Right lobe of liver (tissue), 6 donors: ENCODE data around the gene EXOC4. TPM values are rescaled to one million over a fixed set of nuclear protein-coding genes. Genes with fewer than 3 reads are reported as not detected.

Experiments
- ATAC-seq, 4 donors: fragments of 200-7000 bp; cut with Tn5 transposase; one replicate each; pipeline ENCODE4 v1.9.1; 2020; ENCODE audit warnings: mild to moderate bottlenecking in 4 of 4, moderate library complexity in 4 of 4
- DNase-seq, 3 donors: peaks; one replicate each; pipeline ENCODE4 v3.0.0-alpha.2; 2020
- H3K27ac ChIP-seq, 3 donors: fragments of 200-600 bp; one replicate each; pipeline ENCODE4 v1.8.0; 2022
- H3K27me3 ChIP-seq, 2 donors: fragments of 200-600 bp; one replicate each; pipeline ENCODE4 v1.8.0; 2022
- H3K36me3 ChIP-seq, 4 donors: fragments of 200-600 bp; sonication (generic) in 1 of 4; one replicate each; pipeline versions ENCODE4 v1.5.1 to v1.8.0; 2017 to 2022; ENCODE audit warnings: control low read depth in 1 of 4
- H3K4me1 ChIP-seq, 4 donors: fragments of 200-600 bp; sonication (generic) in 1 of 4; one replicate each; pipeline versions ENCODE4 v1.5.1 to v1.8.0; 2017 to 2022; ENCODE audit warnings: control low read depth in 1 of 4
- H3K4me3 ChIP-seq, 3 donors: fragments of 200-600 bp; one replicate each; pipeline ENCODE4 v1.8.0; 2022
- H3K9me3 ChIP-seq, 4 donors: fragments of 200-600 bp; sonication (generic) in 1 of 4; one replicate each; pipeline versions ENCODE4 v1.5.1 to v1.8.0; 2017 to 2022; ENCODE audit warnings: control low read depth in 1 of 4
- POLR2A ChIP-seq: fragments of 450-650 bp; IDR thresholded peaks from one replicate; pipeline ENCODE4 v1.6.1; 2017; ENCODE audit warnings: antibody characterized with exemption, mild to moderate bottlenecking
- WGBS: methylation state at CpG from one replicate; pipeline ENCODE4 v1.1.6; 2018; ENCODE audit warnings: low coverage, low lambda C conversion rate; ENCODE audit not compliant: insufficient coverage; ENCODE audit errors: missing lambda C conversion rate; 5-methylcytosine and 5-hydroxymethylcytosine counted together
- intact Hi-C, 2 donors: fragments of 100-400 bp; cut with DNase I; formaldehyde crosslinking; loops; one replicate each; pipeline versions ENCODE4 v1.11.2 to v1.14.1; 2022
- total RNA-seq, 6 experiments: library from RNA; depleted of rRNA in 2 of 6; stranded (reverse); fragments of >200 nt in 2 of 6; fragmentation: NEBNext Ultra II Directional in 3 of 6; extraction: Animal tissue kit (Norgen Biotek cat#: 25700) in 3 of 6; gene quantifications; one replicate each; pipeline versions ENCODE4 v1.1.0 to v1.2.4, GENCODE V29; 2016 to 2023
- TF ChIP-seq, protein P1 (sequence below), 4 donors: fragments of 200-600 bp in 3 of 4; fragments of 450-650 bp in 1 of 4; IDR thresholded peaks; one replicate each; pipeline versions ENCODE4 v1.5.1 to v1.8.0; 2016 to 2022; ENCODE audit warnings: antibody characterized with exemption in 4 of 4, mild to moderate bottlenecking in 2 of 4
- donor health status: DM: no; HTN: yes; CAD: no.
- donor health status: DM: no; HTN: no; CAD: no.
- donor health status: DM: no; HTN: no; CAD: no.
- donor health status: DM: no; HTN: yes; CAD: no.
- donor health status: DM: no; HTN: yes; CAD: no.

Gene EXOC4
- total RNA-seq, 6 experiments from 2014 or later: 23.7 to 33.5 (median 30.0) TPM

DNA sequence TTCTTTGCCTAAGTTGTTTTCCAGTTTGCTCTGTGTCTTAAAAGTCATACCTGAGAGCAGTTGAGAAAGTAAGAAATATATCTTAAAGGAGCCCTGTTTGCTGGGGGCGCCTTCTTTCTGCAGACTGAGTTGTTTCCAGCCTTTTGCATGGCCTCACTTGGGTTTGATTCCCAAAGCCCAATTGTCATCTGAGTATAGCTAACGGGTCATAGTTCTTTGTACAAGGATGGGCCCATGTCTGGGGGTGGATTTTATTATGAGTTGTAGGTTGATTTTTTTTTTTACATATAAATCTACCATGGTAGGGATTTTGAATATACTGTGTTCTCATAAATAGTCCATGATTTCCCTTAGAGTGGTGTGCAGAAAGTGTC, 555.6 kb downstream of the EXOC4 start:
- Histone ChIP-seq H3K4me3 (no peak overlapping the region), H3K4me1 (no peaks in the 10 kb centered on the region), H3K36me3 (no peaks in the 10 kb centered on the region), H3K27me3 (no peaks in the 10 kb centered on the region), H3K9me3 (no peaks in the 10 kb centered on the region), H3K27ac (no peak overlapping the region)
- ATAC-seq: no peak
- no peak for TF ChIP-seq POLR2A
- TF ChIP-seq, protein P1, sequence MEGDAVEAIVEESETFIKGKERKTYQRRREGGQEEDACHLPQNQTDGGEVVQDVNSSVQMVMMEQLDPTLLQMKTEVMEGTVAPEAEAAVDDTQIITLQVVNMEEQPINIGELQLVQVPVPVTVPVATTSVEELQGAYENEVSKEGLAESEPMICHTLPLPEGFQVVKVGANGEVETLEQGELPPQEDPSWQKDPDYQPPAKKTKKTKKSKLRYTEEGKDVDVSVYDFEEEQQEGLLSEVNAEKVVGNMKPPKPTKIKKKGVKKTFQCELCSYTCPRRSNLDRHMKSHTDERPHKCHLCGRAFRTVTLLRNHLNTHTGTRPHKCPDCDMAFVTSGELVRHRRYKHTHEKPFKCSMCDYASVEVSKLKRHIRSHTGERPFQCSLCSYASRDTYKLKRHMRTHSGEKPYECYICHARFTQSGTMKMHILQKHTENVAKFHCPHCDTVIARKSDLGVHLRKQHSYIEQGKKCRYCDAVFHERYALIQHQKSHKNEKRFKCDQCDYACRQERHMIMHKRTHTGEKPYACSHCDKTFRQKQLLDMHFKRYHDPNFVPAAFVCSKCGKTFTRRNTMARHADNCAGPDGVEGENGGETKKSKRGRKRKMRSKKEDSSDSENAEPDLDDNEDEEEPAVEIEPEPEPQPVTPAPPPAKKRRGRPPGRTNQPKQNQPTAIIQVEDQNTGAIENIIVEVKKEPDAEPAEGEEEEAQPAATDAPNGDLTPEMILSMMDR (IDR thresholded peaks at IDR 0.05): no peak
- intact Hi-C loops: no loop called here
- 84% methylated on average over 2 of the region's 2 CpGs for WGBS
- no peak for DNase-seq

DNA sequence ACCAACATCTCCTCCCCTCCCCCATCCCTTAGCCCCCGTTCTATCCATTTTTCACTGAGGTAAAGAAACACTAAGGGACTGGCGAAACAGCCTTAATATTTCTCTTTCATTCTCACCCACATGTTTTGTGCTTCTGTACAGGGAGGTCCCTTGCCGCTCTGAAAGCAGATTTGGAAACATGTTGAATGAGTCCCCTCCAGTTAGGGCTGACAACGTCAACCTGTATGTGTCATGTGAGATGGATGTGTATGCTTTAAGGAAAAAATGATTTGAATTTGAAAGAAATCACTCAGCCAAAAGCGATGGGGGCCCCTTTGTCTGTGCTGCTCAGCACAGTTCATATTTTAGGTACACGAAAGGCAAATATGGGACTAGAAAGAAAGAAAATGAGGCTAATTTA, 560.0 kb downstream of the EXOC4 start:
- Histone ChIP-seq H3K27ac (no peak overlapping the region), H3K4me1 (no peaks in the 10 kb centered on the region), H3K27me3 (no peaks in the 10 kb centered on the region), H3K9me3 (no peaks in the 10 kb centered on the region), H3K4me3 (no peak overlapping the region), H3K36me3 (peaks cover 0 to 2% (median 0%) of the 10 kb centered on the region in 4 donors)
- no peak for DNase-seq
- WGBS: 94% methylated on average over 6 of the region's 6 CpGs
- TF ChIP-seq, protein P1 (IDR thresholded peaks at IDR 0.05): no peak
- TF ChIP-seq POLR2A: no peak
- intact Hi-C loops: no loop called here
- ATAC-seq: no peak

DNA sequence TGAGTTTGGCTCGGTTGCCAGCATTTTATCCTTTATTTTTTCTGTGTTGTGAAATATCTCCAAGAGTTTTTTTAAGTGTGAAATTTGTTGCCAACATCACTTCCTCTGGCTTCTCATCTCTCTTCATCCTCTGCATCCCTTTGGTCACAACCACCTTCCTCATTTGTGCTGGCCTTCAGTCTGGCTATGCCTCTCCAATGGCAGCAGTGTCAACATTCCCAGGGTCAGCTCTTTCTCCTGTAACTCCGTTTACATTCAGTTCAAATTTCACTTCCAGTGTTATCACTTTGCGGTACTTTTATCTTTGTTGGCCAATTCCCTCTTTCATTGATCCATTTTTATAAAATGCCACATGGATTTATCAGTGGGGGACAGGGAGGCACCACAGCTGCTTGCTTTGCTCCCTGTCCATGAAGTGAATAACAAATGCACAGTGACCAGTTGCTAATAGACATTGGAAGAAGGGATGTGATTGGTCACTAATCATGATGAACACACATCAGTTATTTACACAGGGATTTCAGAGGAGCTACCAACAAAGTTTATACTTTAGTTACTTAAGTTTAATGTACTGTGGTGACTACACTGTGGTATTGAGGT, 562.8 kb downstream of the EXOC4 start:
- no peaks in the 10 kb centered on the region for H3K27me3 ChIP-seq
- intact Hi-C loops: no loop called here
- TF ChIP-seq, protein P1 (IDR thresholded peaks at IDR 0.05): no peak
- TF ChIP-seq POLR2A: no peak
- ATAC-seq (no peak), DNase-seq (no peak)
- no peak overlapping the region for H3K4me3 ChIP-seq
- H3K4me1 ChIP-seq: no peaks in the 10 kb centered on the region
- WGBS: 54% methylated on average over 3 of the region's 3 CpGs
- H3K36me3 ChIP-seq: peaks cover 0 to 2% (median 0%) of the 10 kb centered on the region in 4 donors
- no peaks in the 10 kb centered on the region for H3K9me3 ChIP-seq
- no peak overlapping the region for H3K27ac ChIP-seq

DNA sequence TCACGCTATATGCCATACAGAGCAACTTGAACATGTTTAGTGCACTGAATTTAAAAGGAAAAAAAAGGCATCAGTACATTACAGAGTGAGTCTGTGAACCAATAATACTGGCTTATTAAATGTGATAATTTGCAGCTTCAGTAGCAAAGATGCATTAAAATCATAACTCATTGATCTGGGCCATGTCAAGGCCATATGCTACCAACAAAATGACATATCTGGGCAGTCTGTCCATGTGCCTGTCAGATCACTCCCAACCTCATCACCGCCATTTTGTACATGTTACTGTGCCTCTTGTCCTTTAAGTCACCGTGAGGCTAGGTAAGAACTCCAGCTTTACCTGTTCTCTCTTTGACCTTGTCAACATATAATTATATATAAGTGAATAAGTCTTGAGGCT, 566.8 kb downstream of the EXOC4 start:
- no peak overlapping the region for H3K27ac ChIP-seq
- no peak for ATAC-seq
- WGBS: 95% methylated on average over 3 of the region's 3 CpGs
- intact Hi-C loops: no loop called here
- DNase-seq: no peak
- no peaks in the 10 kb centered on the region for H3K9me3 ChIP-seq
- no peaks in the 10 kb centered on the region for H3K4me1 ChIP-seq
- TF ChIP-seq, protein P1 (IDR thresholded peaks at IDR 0.05): no peak
- no peak for TF ChIP-seq POLR2A
- no peak overlapping the region for H3K4me3 ChIP-seq
- no peaks in the 10 kb centered on the region for H3K27me3 ChIP-seq
- peaks cover 0 to 2% (median 0%) of the 10 kb centered on the region in 4 donors for H3K36me3 ChIP-seq

DNA sequence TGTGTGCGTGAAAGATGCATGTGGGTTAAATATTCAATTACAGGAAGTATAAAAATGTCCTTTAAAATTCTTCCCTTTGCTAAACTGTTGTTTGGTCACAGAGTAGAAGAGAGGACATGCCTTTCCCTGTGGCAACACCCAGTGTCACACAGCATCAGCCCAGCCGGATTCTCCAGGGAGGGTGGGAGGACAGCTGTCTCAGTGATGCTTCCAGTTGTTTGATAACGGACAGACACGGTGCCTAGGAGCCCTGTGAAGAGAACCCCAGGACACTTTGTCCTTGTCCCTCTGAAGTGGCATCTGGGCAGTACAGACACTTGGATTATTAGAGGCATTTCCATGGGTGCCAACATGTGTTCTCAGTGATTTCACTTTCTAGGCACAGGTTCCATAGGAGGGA, 567.7 kb downstream of the EXOC4 start:
- TF ChIP-seq, protein P1 (IDR thresholded peaks at IDR 0.05): no peak
- TF ChIP-seq POLR2A: no peak
- intact Hi-C loops: no loop called here
- ATAC-seq: no peak
- Histone ChIP-seq H3K36me3 (peaks cover 0 to 2% (median 0%) of the 10 kb centered on the region in 4 donors), H3K9me3 (no peaks in the 10 kb centered on the region), H3K4me1 (no peaks in the 10 kb centered on the region), H3K27me3 (no peaks in the 10 kb centered on the region), H3K4me3 (no peak overlapping the region), H3K27ac (no peak overlapping the region)
- DNase-seq: no peak
- WGBS: 77% methylated on average over 2 of the region's 4 CpGs
